Small intestine (tissue), 7 donors: ENCODE data around the gene POU2F2. TPM values are rescaled to one million over a fixed set of nuclear protein-coding genes. Genes with fewer than 3 reads are reported as not detected.
A peak's percentile ranks its signal among the peaks of the same experiment; 100 is the strongest.

Source experiments
- DNase-seq, 2 donors: peaks; one replicate each; pipeline versions ENCODE4 v3.0.0 to v3.0.0-alpha.2; 2013
- FAIRE-seq: peaks from 2 replicates; lab custom pipeline; 2012; peaks lifted over from hg19 to GRCh38; lab: Jason Lieb, UNC
- H3K27ac ChIP-seq, 3 donors: one replicate each; pipeline ENCODE4 v1.5.1; 2013; ENCODE audit warnings: low read length in 2 of 3, mild to moderate bottlenecking in 2 of 3, control low read depth in 1 of 3, inconsistent platforms in 1 of 3, low read depth in 1 of 3, moderate library complexity in 1 of 3
- H3K27me3 ChIP-seq, 3 donors: one replicate each; pipeline ENCODE4 v1.6.1; 2013; ENCODE audit warnings: low read length in 3 of 3, inconsistent platforms in 1 of 3; ENCODE audit not compliant: control insufficient read depth in 3 of 3, insufficient read depth in 3 of 3
- H3K36me3 ChIP-seq, 3 donors: one replicate each; pipeline ENCODE4 v1.6.1; 2013; ENCODE audit warnings: low read length in 3 of 3, inconsistent platforms in 1 of 3, low read depth in 1 of 3, mild to moderate bottlenecking in 1 of 3, moderate library complexity in 1 of 3; ENCODE audit not compliant: control insufficient read depth in 3 of 3, insufficient read depth in 2 of 3
- H3K4me1 ChIP-seq, 3 donors: one replicate each; pipeline ENCODE4 v1.6.1; 2013; ENCODE audit warnings: low read length in 2 of 3, inconsistent platforms in 1 of 3, low read depth in 1 of 3, mild to moderate bottlenecking in 1 of 3, moderate library complexity in 1 of 3; ENCODE audit not compliant: control insufficient read depth in 3 of 3, insufficient read depth in 2 of 3
- H3K4me3 ChIP-seq, 3 donors: one replicate each; pipeline ENCODE4 v1.5.1; 2013; ENCODE audit warnings: low read length in 3 of 3, control low read depth in 1 of 3, inconsistent platforms in 1 of 3, low read depth in 1 of 3, mild to moderate bottlenecking in 1 of 3, moderate library complexity in 1 of 3
- H3K9me3 ChIP-seq, 2 donors: one replicate each; pipeline ENCODE4 v1.6.1; 2013; ENCODE audit warnings: low read depth in 1 of 2, low read length in 1 of 2; ENCODE audit not compliant: control insufficient read depth in 2 of 2, insufficient read depth in 1 of 2
- WGBS, 3 donors: extraction: QIAGEN DNeasy Blood & Tissue Kit; methylation state at CpG; one replicate each; pipeline ENCODE4 v1.1.7; 2013; 5-methylcytosine and 5-hydroxymethylcytosine counted together
- polyA plus RNA-seq, 4 donors: library from polyadenylated mRNA; stranded (reverse) in 3 of 4; unstranded in 1 of 4; fragments of 200-250 nt in 3 of 4; fragments of 120-200 nt in 1 of 4; gene quantifications; one replicate each; pipeline versions ENCODE4 v1.2.1 to v1.2.3, GENCODE V29; 2013
- donor health status: healthy with polysubstance abuse.
- donor health status: control.
- donor health status: control.
- donor health status: Bipolar disorder and iron deficiency.
- donor health status: healthy.

POU2F2 gene
- polyA plus RNA-seq, 4 donors = 0.45 to 2.7 (median 1.9) TPM

DNA sequence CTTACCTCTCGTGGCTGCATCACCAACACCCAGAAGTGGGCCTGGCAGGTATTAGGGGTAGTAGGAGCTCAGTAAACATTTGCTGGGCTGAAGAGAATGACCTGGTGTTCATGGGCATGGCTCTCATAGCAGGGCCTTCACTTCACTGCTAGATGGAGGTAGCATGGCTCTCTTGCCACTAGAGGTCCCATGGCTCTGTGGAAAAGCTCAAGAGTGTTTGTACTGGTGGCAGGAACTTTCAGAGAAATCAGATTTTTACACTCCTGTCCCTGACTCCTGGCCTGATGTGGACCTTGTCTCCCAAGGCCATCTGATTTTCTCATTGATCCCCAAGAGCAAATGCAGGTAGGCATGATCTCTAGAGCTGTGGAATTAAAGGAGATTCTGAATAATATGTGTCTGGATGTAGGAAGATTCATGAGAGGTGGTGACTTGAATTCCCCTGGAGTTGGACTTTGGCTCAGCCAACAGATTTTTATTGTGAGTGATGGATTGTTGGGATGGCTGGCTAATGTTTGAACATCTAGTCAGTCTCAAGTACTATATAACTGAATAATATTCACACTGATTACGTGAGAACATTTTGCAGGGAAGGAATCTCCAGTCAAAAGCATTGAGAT lies 50.6 kb downstream of the POU2F2 start:
- 22 to 65% (median 57%) methylated on average over 2 of the region's 2 CpGs for WGBS, 3 donors
- H3K27me3 ChIP-seq = no peaks in the 10 kb centered on the region
- no peak overlapping the region for H3K4me3 ChIP-seq
- no peaks in the 10 kb centered on the region for H3K9me3 ChIP-seq
- H3K27ac ChIP-seq = no peak overlapping the region
- peaks cover 11 to 44% (median 16%) of the 10 kb centered on the region in 3 donors for H3K36me3 ChIP-seq
- DNase-seq = peak; percentile 45 to 61
- peaks cover 2 to 16% (median 11%) of the 10 kb centered on the region in 3 donors for H3K4me1 ChIP-seq
- FAIRE-seq = no peak

DNA sequence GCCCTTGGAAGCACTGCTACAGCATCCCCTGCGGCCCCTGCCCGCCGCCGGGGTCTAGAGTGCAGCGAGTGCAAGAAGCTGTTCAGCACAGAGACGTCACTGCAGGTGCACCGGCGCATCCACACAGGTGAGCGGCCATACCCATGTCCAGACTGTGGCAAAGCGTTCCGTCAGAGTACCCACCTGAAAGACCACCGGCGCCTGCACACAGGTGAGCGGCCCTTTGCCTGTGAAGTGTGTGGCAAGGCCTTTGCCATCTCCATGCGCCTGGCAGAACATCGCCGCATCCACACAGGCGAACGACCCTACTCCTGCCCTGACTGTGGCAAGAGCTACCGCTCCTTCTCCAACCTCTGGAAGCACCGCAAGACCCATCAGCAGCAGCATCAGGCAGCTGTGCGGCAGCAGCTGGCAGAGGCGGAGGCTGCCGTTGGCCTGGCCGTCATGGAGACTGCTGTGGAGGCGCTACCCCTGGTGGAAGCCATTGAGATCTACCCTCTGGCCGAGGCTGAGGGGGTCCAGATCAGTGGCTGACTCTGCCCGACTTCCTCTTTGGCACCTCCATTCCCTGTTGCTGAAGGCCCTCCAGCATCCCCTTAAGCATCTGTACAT lies 51.4 kb downstream of the POU2F2 start:
- FAIRE-seq (no peak), DNase-seq (no peak)
- H3K9me3 ChIP-seq = no peaks in the 10 kb centered on the region
- H3K27me3 ChIP-seq = no peaks in the 10 kb centered on the region
- no peak overlapping the region for H3K4me3 ChIP-seq
- H3K27ac ChIP-seq = no peak overlapping the region
- WGBS, 3 donors = 91 to 94% (median 93%) methylated on average over 28 of the region's 28 CpGs
- peaks cover 2 to 16% (median 11%) of the 10 kb centered on the region in 3 donors for H3K4me1 ChIP-seq
- peaks cover 11 to 44% (median 16%) of the 10 kb centered on the region in 3 donors for H3K36me3 ChIP-seq

DNA sequence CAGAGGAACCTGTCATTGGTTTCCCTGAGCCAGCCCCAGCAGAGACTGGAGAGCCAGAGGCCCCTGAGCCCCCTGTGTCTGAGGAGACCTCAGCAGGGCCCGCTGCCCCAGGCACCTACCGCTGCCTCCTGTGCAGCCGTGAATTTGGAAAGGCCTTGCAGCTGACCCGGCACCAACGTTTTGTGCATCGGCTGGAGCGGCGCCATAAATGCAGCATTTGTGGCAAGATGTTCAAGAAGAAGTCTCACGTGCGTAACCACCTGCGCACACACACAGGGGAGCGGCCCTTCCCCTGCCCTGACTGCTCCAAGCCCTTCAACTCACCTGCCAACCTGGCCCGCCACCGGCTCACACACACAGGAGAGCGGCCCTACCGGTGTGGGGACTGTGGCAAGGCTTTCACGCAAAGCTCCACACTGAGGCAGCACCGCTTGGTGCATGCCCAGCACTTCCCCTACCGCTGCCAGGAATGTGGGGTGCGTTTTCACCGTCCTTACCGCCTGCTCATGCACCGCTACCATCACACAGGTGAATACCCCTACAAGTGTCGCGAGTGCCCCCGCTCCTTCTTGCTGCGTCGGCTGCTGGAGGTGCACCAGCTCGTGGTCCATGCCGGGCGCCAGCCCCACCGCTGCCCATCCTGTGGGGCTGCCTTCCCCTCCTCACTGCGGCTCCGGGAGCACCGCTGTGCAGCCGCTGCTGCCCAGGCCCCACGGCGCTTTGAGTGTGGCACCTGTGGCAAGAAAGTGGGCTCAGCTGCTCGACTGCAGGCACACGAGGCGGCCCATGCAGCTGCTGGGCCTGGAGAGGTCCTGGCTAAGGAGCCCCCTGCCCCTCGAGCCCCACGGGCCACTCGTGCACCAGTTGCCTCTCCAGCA lies 52.1 kb downstream of the POU2F2 start:
- Histone ChIP-seq H3K36me3 (peaks cover 11 to 44% (median 16%) of the 10 kb centered on the region in 3 donors), H3K4me3 (no peak overlapping the region), H3K27me3 (no peaks in the 10 kb centered on the region), H3K9me3 (no peaks in the 10 kb centered on the region), H3K27ac (no peak overlapping the region), H3K4me1 (peaks cover 2 to 16% (median 11%) of the 10 kb centered on the region in 3 donors)
- DNase-seq (no peak), FAIRE-seq (no peak)
- 94 to 95% (median 94%) methylated on average over 42 to 44 of the region's 44 CpGs for WGBS, 3 donors

DNA sequence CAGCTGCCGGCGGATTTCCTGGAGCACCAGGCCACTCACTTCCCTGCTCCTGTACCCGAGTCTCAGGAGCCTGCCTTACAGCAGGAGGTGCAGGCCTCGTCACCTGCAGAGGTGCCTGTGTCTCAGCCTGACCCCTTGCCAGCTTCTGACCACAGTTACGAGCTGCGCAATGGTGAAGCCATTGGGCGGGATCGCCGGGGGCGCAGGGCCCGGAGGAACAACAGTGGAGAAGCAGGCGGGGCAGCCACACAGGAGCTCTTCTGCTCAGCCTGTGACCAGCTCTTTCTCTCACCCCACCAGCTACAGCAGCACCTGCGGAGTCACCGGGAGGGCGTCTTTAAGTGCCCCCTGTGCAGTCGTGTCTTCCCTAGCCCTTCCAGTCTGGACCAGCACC lies 53.0 kb downstream of the POU2F2 start:
- no peaks in the 10 kb centered on the region for H3K9me3 ChIP-seq
- WGBS, 3 donors = 83 to 87% (median 85%) methylated on average over 16 of the region's 16 CpGs
- H3K4me3 ChIP-seq = no peak overlapping the region
- no peak for FAIRE-seq
- H3K27ac ChIP-seq = no peak overlapping the region
- H3K36me3 ChIP-seq = peaks cover 11 to 44% (median 16%) of the 10 kb centered on the region in 3 donors
- no peak for DNase-seq
- no peaks in the 10 kb centered on the region for H3K27me3 ChIP-seq
- H3K4me1 ChIP-seq = peaks cover 2 to 21% (median 11%) of the 10 kb centered on the region in 3 donors

DNA sequence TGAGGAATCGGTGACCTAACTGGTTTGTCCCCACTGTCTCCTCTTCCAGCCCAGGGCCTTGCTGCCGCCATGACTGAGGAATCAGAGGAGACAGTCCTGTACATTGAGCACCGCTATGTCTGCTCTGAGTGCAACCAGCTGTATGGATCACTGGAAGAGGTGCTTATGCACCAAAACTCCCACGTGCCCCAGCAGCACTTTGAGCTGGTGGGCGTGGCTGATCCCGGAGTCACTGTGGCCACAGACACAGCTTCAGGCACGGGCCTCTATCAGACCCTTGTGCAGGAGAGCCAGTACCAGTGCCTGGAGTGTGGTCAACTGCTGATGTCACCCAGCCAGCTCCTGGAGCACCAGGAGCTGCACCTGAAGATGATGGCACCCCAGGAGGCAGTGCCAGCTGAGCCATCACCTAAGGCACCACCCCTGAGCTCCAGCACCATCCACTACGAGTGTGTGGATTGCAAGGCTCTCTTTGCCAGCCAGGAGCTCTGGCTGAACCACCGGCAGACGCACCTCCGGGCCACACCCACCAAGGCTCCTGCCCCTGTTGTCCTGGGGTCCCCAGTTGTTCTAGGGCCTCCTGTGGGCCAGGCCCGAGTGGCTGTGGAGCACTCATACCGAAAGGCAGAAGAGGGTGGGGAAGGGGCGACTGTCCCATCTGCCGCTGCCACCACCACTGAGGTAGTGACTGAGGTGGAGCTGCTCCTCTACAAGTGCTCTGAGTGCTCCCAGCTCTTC lies 53.5 kb downstream of the POU2F2 start:
- Histone ChIP-seq H3K4me1 (peaks cover 2 to 21% (median 11%) of the 10 kb centered on the region in 3 donors), H3K27ac (no peak overlapping the region), H3K36me3 (peaks cover 11 to 42% (median 16%) of the 10 kb centered on the region in 3 donors), H3K4me3 (no peak overlapping the region), H3K9me3 (no peaks in the 10 kb centered on the region), H3K27me3 (no peaks in the 10 kb centered on the region)
- FAIRE-seq = no peak
- no peak for DNase-seq
- 61 to 76% (median 74%) methylated on average over 15 of the region's 15 CpGs for WGBS, 3 donors

DNA sequence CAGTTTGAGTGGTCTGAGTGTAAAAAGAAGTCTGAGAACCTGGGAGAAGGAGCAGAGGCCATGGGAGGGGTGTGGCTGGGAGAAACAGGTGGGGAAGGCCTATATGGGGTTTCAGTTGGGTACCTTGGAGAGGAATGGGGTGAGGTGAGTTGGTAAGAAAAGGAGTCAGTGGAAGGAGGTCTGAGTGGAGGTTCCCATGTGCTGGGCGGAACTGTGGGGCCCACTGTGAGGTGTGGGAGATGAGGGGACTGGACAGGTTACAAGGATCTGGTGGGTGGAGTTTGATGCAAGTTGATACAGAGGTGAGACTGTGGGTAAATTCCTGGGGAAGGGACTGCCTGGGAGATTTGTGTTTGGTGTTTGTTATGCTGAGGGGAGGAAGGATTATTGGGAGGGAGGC lies 54.2 kb downstream of the POU2F2 start:
- Histone ChIP-seq H3K4me3 (no peak overlapping the region), H3K9me3 (no peaks in the 10 kb centered on the region), H3K4me1 (peaks cover 2 to 21% (median 11%) of the 10 kb centered on the region in 3 donors), H3K36me3 (peaks cover 11 to 42% (median 16%) of the 10 kb centered on the region in 3 donors), H3K27me3 (no peaks in the 10 kb centered on the region), H3K27ac (no peak overlapping the region)
- no peak for FAIRE-seq
- DNase-seq = no peak
- 94 to 97% (median 96%) methylated on average over 1 of the region's 1 CpG for WGBS, 3 donors

DNA sequence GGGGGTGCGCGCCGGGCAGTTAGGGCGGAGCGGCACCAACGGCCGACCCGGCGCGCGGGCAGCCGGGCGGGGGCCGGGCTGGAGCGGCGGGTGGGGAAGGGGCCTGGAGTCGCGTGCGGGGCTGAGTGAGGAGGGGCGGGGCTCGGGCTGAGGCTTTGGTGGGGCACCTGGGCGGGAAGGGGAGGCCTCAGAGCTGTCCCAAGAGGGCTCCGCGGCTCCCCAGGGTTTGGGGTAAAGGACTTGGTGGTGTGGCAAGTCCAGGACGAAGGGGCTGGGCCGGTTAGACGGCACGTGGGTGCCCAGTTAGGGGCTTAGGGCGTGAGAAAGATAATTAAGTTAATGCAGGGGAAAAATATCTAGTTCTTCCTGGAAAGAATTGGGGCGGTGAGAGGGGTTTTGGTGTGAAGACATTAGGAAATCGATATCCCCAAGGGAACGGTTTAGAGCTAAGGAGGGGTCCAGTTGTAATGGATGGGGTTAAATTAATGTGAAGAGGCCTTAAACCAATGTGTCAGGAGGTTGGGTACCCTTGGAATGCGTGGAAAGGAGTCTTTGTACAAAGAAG lies 55.8 kb downstream of the POU2F2 start:
- FAIRE-seq (no peak), DNase-seq (no peak)

More for the DNA sequence above, 55.8 kb downstream of the POU2F2 start:
- peaks cover 11 to 32% (median 16%) of the 10 kb centered on the region in 3 donors for H3K36me3 ChIP-seq
- H3K27me3 ChIP-seq = no peaks in the 10 kb centered on the region
- WGBS, 3 donors = 1% methylated on average over 15 to 33 of the region's 33 CpGs
- H3K27ac ChIP-seq = peak overlapping the region in 2 of 3 donors; percentile 62 to 87
- H3K9me3 ChIP-seq = no peaks in the 10 kb centered on the region
- H3K4me3 ChIP-seq = peak overlapping the region; percentile 92 to 98 (median 97)
- H3K4me1 ChIP-seq = peaks cover 2 to 11% (median 11%) of the 10 kb centered on the region in 3 donors
